Dedifferentiated amniotic fluid mesenchymal stem cell (primary cell): ENCODE measurements around the gene GARNL3.

Source experiments
- DNase-seq: peaks from one replicate; pipeline ENCODE4 v3.0.0-alpha.2; 2016; ENCODE audit errors: extremely low spot score

The GARNL3 gene

GRCh38 chr9:127237801-127238200, 26.8 kb upstream of the GARNL3 start:
- no peak for DNase-seq

GRCh38 chr9:127241354-127241753, 23.2 kb upstream of the GARNL3 start:
- DNase-seq, result no peak

DNA sequence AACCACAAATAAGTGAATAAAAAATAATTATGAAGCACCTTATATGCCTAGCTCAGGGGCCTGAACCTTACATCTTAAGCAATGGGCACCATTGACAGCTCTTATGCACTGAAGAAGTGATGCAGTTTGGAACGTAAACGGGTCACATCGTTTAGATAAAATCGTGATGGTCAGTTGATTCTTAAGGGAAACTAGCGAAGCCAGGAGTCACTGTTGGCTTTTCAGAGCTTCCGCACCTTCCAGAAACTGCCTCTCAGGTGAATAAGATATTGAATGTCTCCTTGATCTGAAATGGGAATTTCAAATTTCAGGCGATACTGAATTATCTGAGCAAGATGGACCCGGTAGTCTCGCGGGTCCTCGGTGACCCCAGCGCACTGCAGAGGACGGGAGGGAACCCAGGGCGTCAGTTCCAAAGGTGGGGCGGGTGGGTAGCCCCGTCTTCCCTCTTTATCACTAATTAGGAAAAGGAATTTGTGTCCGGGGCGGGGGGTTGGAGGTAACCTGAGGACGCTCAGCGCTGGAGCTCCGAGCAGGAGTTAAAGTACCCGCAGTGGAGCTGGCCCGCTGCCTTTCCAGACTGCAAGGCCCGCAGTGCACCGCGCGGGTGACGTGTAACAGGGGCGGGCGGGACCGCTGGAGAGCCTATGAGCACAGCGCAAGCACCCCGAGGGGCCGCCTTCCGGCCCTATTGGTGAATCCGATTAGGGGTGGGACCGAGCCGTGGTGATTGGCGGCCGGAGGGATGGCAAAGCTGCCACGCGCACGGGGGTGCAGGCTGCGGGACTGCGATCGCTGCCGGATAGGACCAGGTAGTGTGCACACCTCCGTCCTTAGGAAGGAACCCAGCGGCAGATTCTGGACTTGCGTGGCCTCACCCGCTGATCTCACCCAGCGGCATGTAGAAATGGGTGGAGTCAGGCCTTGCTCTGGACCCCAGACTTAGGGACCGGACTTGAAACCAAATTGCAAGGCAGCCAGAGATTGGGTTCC, 19.7 kb upstream of the GARNL3 start:
- peak; percentile 97 for DNase-seq

DNA sequence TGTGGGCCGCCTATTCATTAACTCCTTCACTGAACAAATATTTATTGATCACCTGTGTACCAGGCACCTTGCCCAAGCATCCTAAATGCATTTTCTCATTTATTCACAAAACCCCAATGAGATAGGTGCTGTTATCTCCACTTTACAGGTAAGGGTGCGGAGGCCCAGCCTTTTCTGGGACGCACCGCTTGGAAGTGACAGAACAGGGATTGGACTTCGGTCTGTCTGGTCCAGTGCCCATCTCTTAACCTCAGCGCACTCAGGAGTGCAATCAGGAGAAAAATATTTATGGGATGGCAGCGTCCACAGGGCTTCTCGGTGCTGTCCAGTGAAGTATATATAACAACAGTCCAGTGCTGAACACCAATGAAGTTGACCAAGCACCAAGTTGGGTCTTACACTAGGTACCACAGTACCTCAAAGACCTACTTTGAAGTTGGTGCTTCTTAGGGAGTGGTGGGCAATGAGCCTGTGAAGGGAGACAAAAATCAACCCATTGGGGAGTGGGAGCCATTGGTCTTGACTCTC, 18.9 kb upstream of the GARNL3 start:
- DNase-seq, result no peak

GRCh38 chr9:127248241-127248640, 16.3 kb upstream of the GARNL3 start:
- DNase-seq, result no peak

DNA sequence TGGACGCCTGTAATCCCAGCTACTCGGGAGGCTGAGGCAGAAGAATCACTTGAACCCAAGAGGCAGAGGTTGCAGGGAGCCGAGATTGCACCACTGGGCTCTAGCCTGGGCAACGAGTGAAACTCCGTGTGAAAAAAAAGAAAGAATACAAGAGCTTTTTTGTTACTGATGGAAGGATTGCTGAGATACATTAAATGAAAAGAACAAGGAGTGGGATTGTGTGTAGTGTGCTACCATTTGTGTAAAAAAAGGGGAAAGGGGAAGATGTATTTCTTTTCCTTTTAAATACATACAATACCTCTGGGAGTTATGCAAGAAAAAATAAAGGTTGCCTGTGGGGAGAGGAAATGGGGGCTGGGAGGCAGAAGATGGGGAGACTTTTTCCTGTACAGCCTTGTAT, 14.7 kb upstream of the GARNL3 start:
- no peak for DNase-seq

DNA sequence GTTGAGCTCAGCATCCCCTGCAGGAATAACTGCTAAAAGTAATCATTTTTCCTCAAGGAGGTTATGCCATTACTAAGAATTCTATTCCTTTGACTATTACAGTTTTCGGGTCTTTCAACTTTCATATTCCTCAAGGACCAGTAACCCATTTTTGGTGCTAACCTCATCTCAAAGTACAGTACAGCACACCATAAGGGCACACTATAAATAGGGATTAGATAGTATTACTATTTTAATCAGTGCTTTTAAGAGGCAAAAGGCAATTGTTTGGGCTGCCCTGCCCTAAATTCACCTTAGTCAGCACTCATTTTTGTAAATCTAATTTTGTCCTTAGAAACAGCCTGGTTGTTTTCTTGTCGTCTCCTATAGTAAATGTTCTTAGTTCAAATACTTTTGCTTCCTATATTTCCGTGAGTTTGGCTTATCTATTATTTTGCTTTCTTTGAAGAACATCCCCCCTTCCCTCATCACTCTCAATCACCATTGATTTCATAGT, 13.6 kb upstream of the GARNL3 start:
- DNase-seq, result no peak

DNA sequence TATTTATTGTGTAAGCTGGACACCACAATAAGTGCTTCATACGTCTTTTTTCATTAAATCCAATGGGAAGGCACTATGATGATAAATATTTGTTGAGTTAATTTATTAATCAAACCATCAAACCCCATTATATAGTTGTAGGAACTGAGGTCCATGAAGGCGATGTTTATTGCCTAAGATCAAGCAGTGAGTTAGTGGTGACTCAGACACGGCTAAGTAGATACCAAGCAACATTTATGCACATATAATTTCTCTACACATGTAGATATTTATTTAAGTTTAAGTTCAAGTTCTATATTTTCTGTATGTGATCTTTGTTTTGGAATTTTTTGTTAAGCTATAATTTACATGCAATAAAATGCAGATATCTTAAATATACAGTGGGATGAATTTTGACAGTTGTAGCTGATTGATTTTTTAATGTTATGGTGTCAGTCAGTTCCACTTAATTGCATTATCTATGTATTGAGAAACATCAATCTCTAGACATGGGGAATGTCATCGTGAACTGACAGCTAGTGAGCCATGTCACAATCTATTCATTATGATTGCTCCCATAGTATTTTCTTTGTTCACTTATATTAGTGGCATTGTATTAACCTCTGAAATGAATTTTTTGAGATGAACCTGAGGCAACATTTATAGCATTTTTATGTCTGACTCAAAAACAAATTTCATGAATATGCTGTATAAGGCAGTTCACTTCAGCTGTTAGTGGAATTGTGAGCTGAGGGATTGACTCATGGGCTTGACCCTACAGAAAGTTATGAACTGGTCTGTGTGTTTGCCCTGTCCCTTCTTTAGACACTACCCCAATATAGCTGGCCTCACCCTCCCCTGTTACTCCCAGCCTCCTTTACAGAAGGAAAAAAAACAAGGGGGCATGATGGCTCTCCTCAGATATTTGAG, 11.9 kb upstream of the GARNL3 start:
- no peak for DNase-seq

DNA sequence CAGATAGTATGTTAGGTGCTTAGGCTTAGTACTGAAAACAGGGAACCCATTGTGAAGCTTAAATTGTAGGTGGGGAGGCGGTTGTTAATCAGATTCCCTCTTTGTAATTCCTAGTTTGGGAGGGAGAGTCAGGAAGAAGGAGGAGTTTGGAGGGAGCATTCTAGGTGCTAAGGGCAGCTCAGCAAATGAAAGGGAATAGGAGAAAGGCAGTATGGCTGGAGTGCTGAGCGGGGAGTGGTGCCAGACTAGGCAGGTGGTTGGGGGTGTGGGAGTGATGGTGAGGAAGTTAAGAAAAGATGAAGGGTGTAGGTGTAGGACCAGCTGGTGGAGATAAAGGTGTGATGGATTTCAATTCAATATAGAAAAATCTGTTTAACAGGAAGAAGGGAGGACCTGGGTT, 11.1 kb upstream of the GARNL3 start:
- no peak for DNase-seq

DNA sequence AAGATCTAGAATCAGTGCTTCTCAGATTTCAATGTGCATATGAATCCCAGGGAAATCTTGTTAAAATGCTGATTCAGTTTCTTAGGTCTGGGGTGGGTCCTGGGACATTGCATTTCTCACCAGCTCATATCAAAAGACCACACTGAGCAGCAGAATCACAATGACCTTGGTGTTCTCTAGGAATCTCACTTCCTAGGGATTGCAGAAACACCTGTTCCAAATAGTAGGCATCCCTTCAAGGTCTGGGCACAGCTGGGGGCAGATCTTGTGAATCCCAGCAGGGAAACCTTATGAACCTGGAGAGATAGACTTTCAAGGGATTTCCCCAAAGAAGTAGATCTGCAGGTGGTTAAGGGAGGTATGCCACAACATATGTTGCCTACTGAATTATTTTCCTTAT, 8.9 kb upstream of the GARNL3 start:
- DNase-seq, result no peak

DNA sequence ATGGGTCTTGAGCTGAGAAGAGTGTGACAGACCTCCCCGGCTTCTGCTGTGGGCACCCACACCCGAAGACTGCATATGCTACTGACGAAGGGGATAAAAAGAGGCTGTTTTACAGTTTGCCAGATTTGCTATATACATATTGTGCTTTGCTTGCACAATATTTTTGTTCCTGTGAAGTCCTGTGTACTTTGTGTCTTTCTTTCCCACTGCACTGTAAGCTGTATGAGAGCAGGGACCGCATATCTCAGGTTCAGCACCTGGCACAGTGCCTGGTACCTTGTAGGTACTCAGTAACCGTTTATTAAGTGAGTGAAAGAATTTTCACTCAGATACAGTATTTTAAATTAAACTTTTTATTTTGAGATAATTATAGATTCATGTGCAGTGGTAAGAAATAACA, 8.2 kb upstream of the GARNL3 start:
- no peak for DNase-seq

- DNase-seq, result no peak
These were observed 5.7 kb upstream of the GARNL3 start for GRCh38 chr9:127258606-127259471.

DNA sequence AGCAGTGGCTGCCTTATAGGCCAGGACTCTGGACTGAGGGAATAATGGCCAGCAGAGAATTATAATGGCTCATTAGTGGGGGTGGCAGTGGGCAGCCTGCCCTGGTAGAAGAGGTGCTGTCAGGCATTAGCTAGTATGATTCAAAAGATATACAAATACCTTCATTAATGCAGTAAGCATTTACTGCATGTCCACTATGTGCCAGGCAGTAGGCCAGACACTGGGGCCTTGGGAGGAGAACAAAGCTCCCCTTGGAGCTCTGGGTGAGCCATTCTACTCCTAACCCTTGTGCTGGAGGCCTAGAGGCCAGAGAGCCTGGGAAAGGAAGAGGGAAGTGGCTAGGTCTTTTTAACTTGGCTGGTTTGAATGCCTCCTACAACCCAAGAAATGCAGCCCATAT, 2.0 kb upstream of the GARNL3 start:
- no peak for DNase-seq

GRCh38 chr9:127263237-127263636, 1.3 kb upstream of the GARNL3 start:
- DNase-seq, result no peak

DNA sequence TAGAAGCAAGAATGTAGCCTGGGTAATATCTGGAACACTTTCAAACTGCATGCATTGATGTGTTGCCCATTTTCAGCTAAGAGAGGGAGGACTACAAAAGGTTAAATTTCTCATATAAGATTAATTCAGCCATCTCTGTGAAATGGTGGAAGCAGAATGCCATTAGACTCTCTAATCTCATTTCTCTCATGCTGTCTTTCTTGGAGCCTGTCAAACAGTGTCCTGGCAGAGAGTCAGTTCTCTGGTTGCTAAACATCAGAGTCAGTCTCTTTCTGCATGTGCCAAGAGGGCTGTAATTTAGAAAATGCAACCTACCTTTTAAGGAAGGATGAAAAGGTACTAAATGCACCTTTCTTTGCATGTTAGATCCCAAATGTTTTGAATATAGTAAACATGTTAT, 910 bp upstream of the GARNL3 start:
- DNase-seq, result no peak

- DNase-seq, result no peak
These were observed 3.4 kb downstream of the GARNL3 start for GRCh38 chr9:127267793-127268525.

- no peak for DNase-seq
These were observed 4.9 kb downstream of the GARNL3 start for GRCh38 chr9:127269449-127269848.

- DNase-seq, result no peak
These were observed 8.8 kb downstream of the GARNL3 start for GRCh38 chr9:127273326-127273725.

GRCh38 chr9:127277099-127277498, 12.5 kb downstream of the GARNL3 start:
- DNase-seq, result no peak

DNA sequence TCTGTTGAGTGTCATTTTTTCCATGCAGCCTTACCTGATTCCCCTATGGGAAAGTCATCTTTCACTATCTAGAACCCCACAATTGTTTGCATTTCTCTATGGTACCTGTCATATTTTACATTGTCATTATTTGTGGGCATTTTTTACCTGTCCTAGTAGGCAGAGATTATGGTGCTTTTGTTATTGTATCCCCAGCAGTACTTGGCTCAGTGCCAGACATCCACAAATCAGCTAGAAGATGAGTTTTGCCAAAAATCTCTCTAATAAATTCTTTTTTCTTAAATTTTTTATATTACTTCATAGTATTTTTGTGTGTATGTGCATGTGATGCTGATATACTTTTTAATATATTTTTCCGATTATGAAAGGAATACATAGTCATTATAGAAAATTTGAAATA, 13.2 kb downstream of the GARNL3 start:
- DNase-seq, result no peak

GRCh38 chr9:127278372-127278771, 13.8 kb downstream of the GARNL3 start:
- no peak for DNase-seq
